Activated T-cell treated with anti-CD3 and anti-CD28 coated beads for 24 hours (primary cell): ENCODE results near the gene AGBL5.
"Not testable (repeated sequence)": the region's sequence is repeated elsewhere in the genome, so short reads cannot be mapped to it uniquely, and the experiment has no call there.

Experiments
- DNase-seq: peaks from one replicate; pipeline ENCODE4 v3.0.0-alpha.2; 2020; ENCODE audit warnings: low read depth

AGBL5 gene

GRCh38 chr2:27091746-27092695 lies 40.6 kb downstream of the AGBL5 start:
- DNase-seq: no peak

- DNase-seq: no peak
These were observed 41.4 kb downstream of the AGBL5 start for GRCh38 chr2:27092696-27093429.

GRCh38 chr2:27093430-27094352 lies 42.2 kb downstream of the AGBL5 start:
- no peak for DNase-seq

- no peak for DNase-seq
These were observed 43.0 kb downstream of the AGBL5 start for GRCh38 chr2:27094353-27094984.

- DNase-seq: no peak
These were observed 43.9 kb downstream of the AGBL5 start for GRCh38 chr2:27095427-27095744.

GRCh38 chr2:27095745-27096651 lies 44.5 kb downstream of the AGBL5 start:
- peak; percentile 21 for DNase-seq

- DNase-seq: no peak
These were observed 45.4 kb downstream of the AGBL5 start for GRCh38 chr2:27096748-27097297.

- no peak for DNase-seq
These were observed 45.9 kb downstream of the AGBL5 start for GRCh38 chr2:27097341-27097740.

GRCh38 chr2:27099334-27099955 lies 48.0 kb downstream of the AGBL5 start:
- no peak for DNase-seq

GRCh38 chr2:27100036-27100435 lies 48.6 kb downstream of the AGBL5 start:
- no peak for DNase-seq

- DNase-seq: no peak
These were observed 50.9 kb downstream of the AGBL5 start for GRCh38 chr2:27102329-27102728.

- DNase-seq: no peak
These were observed 54.5 kb downstream of the AGBL5 start for GRCh38 chr2:27105981-27106380.

- no peak for DNase-seq
These were observed 56.8 kb downstream of the AGBL5 start for GRCh38 chr2:27108221-27108620.

- no peak for DNase-seq
These were observed 57.6 kb downstream of the AGBL5 start for GRCh38 chr2:27109083-27109482.

- not testable (repeated sequence) for DNase-seq
These were observed 59.3 kb downstream of the AGBL5 start for GRCh38 chr2:27110603-27111352.

- DNase-seq: not testable (repeated sequence)
These were observed 60.1 kb downstream of the AGBL5 start for GRCh38 chr2:27111392-27112078.

GRCh38 chr2:27115519-27115918 lies 64.1 kb downstream of the AGBL5 start:
- DNase-seq: no peak

- DNase-seq: no peak
These were observed 66.6 kb downstream of the AGBL5 start for GRCh38 chr2:27117995-27118524.
